ENCODE results near the gene RLN3.

GRCh38 chr19:14050512-14050911 lies 22.6 kb downstream of the RLN3 start:
- TF ChIP-seq CTCF (IDR thresholded peaks at IDR 0.05; ENCODE audit: borderline replicate concordance, extremely low read depth, low read length, poor library complexity, severe bottlenecking) (no peak), EZH2 (IDR thresholded peaks at IDR 0.05; ENCODE audit: borderline replicate concordance, low read depth, low read length, severe bottlenecking) (no peak)
